Measurements from ENCODE around the gene OTULIN.
A peak's percentile ranks its signal among the peaks of the same experiment; 100 is the strongest.

OTULIN gene

GRCh38 chr5:14732991-14733390, 68.5 kb downstream of the OTULIN start:
- Histone ChIP-seq H3K27ac (ENCODE audit: low read length) (no peak overlapping the region), H3K79me2 (ENCODE audit: low read length) (no peaks in the 10 kb centered on the region), H4K20me1 (ENCODE audit: insufficient read depth, low read length) (no peaks in the 10 kb centered on the region), H3K9me3 (ENCODE audit: insufficient read depth, low read length) (no peaks in the 10 kb centered on the region), H3K4me1 (ENCODE audit: low read length) (peaks cover 10% of the 10 kb centered on the region), H3K36me3 (replicated peaks; ENCODE audit: low read depth, low read length) (no peaks in the 10 kb centered on the region), H2AFZ (ENCODE audit: low read depth, low read length) (no peak overlapping the region), H3K27me3 (ENCODE audit: low read depth, low read length) (no peaks in the 10 kb centered on the region), H3K4me2 (ENCODE audit: low read length) (no peak overlapping the region), H3K4me3 (ENCODE audit: low read length) (no peak overlapping the region), H3K9ac (ENCODE audit: low read length) (no peak overlapping the region)
- TF ChIP-seq EZH2phosphoT487 (IDR thresholded peaks at IDR 0.05; ENCODE audit: low read depth) (no peak), CTCF (IDR thresholded peaks at IDR 0.05; ENCODE audit: low read depth, low read length) (no peak)

GRCh38 chr5:14733661-14734060, 69.1 kb downstream of the OTULIN start:
- Histone ChIP-seq H4K20me1 (ENCODE audit: insufficient read depth, low read length) (no peaks in the 10 kb centered on the region), H2AFZ (ENCODE audit: low read depth, low read length) (no peak overlapping the region), H3K4me1 (ENCODE audit: low read length) (peaks cover 10% of the 10 kb centered on the region), H3K36me3 (replicated peaks; ENCODE audit: low read depth, low read length) (no peaks in the 10 kb centered on the region), H3K4me2 (ENCODE audit: low read length) (no peak overlapping the region), H3K4me3 (ENCODE audit: low read length) (no peak overlapping the region), H3K27ac (ENCODE audit: low read length) (no peak overlapping the region), H3K9ac (ENCODE audit: low read length) (no peak overlapping the region), H3K79me2 (ENCODE audit: low read length) (no peaks in the 10 kb centered on the region), H3K27me3 (ENCODE audit: low read depth, low read length) (no peaks in the 10 kb centered on the region), H3K9me3 (ENCODE audit: insufficient read depth, low read length) (no peaks in the 10 kb centered on the region)
- TF ChIP-seq CTCF (IDR thresholded peaks at IDR 0.05; ENCODE audit: low read depth, low read length) = no peak
- no peak for TF ChIP-seq EZH2phosphoT487 (IDR thresholded peaks at IDR 0.05; ENCODE audit: low read depth)

- H3K79me2 ChIP-seq (ENCODE audit: low read length) = no peaks in the 10 kb centered on the region
- no peak overlapping the region for H3K9ac ChIP-seq (ENCODE audit: low read length)
- peaks cover 10% of the 10 kb centered on the region for H3K4me1 ChIP-seq (ENCODE audit: low read length)
- peak overlapping the region; percentile 11; the same call in 1 of the 2 replicates for H3K4me2 ChIP-seq (ENCODE audit: low read length)
- no peaks in the 10 kb centered on the region for H3K36me3 ChIP-seq (replicated peaks; ENCODE audit: low read depth, low read length)
- TF ChIP-seq EZH2phosphoT487 (IDR thresholded peaks at IDR 0.05; ENCODE audit: low read depth) (no peak), CTCF (IDR thresholded peaks at IDR 0.05; ENCODE audit: low read depth, low read length) (no peak)
- no peaks in the 10 kb centered on the region for H4K20me1 ChIP-seq (ENCODE audit: insufficient read depth, low read length)
- H3K4me3 ChIP-seq (ENCODE audit: low read length) = no peak overlapping the region
- no peaks in the 10 kb centered on the region for H3K27me3 ChIP-seq (ENCODE audit: low read depth, low read length)
- H3K27ac ChIP-seq (ENCODE audit: low read length) = no peak overlapping the region
- H3K9me3 ChIP-seq (ENCODE audit: insufficient read depth, low read length) = no peaks in the 10 kb centered on the region
- H2AFZ ChIP-seq (ENCODE audit: low read depth, low read length) = no peak overlapping the region
These were observed 69.9 kb downstream of the OTULIN start for GRCh38 chr5:14734396-14734795.

GRCh38 chr5:14735944-14736343, 71.4 kb downstream of the OTULIN start:
- Histone ChIP-seq H4K20me1 (ENCODE audit: insufficient read depth, low read length) (no peaks in the 10 kb centered on the region), H3K27ac (ENCODE audit: low read length) (no peak overlapping the region), H3K9ac (ENCODE audit: low read length) (no peak overlapping the region), H3K9me3 (ENCODE audit: insufficient read depth, low read length) (no peaks in the 10 kb centered on the region), H3K4me2 (ENCODE audit: low read length) (no peak overlapping the region), H3K4me3 (ENCODE audit: low read length) (no peak overlapping the region), H3K4me1 (ENCODE audit: low read length) (peaks cover 10% of the 10 kb centered on the region), H3K36me3 (replicated peaks; ENCODE audit: low read depth, low read length) (no peaks in the 10 kb centered on the region), H3K79me2 (ENCODE audit: low read length) (no peaks in the 10 kb centered on the region), H2AFZ (ENCODE audit: low read depth, low read length) (no peak overlapping the region), H3K27me3 (ENCODE audit: low read depth, low read length) (no peaks in the 10 kb centered on the region)
- TF ChIP-seq EZH2phosphoT487 (IDR thresholded peaks at IDR 0.05; ENCODE audit: low read depth) = no peak
- no peak for TF ChIP-seq CTCF (IDR thresholded peaks at IDR 0.05; ENCODE audit: low read depth, low read length)

Data from OCI-LY3 (cell line).